ENCODE data around the gene TSTD2. TPM values are rescaled to one million over a fixed set of nuclear protein-coding genes. Genes with fewer than 3 reads are reported as not detected.

Gene TSTD2
- total and polyA plus RNA-seq, 4 donors, result 9.4 to 26.6 (median 14.1) TPM

- TF ChIP-seq CTCF (IDR thresholded peaks at IDR 0.05; ENCODE audit: control extremely low read depth, extremely low read depth), result no peak
Observed at GRCh38 chr9:97632248-97632984, 752 bp downstream of the TSTD2 start.

GRCh38 chr9:97630591-97630990, 2.6 kb downstream of the TSTD2 start:
- Histone ChIP-seq H3K27ac (ENCODE audit: low read depth in 1 of 2, low read length in 1 of 2) (no peak overlapping the region), H3K36me3 (ENCODE audit: control insufficient read depth in 4 of 4, insufficient read depth in 4 of 4, low read length in 4 of 4) (peaks cover 0 to 3% (median under 1%) of the 10 kb centered on the region in 4 donors)

More at GRCh38 chr9:97632248-97632984, 752 bp downstream of the TSTD2 start:
- no peaks in the 10 kb centered on the region for H3K36me3 ChIP-seq (ENCODE audit: control insufficient read depth in 4 of 4, insufficient read depth in 4 of 4, low read length in 4 of 4)
- no peaks in the 10 kb centered on the region for H3K9me3 ChIP-seq (ENCODE audit: control insufficient read depth in 4 of 4, insufficient read depth in 3 of 4, low read length in 3 of 4)
- H3K9ac ChIP-seq (ENCODE audit: insufficient read depth in 1 of 2, low read length in 2 of 2), result peak overlapping the region; percentile 98
- peak overlapping the region; percentile 99 for H3K27ac ChIP-seq (ENCODE audit: low read depth in 1 of 2, low read length in 1 of 2)
- H3K27me3 ChIP-seq (ENCODE audit: control insufficient read depth in 3 of 3, insufficient read depth in 3 of 3, low read length in 2 of 3), result no peaks in the 10 kb centered on the region
- peak; percentile 13 for ATAC-seq (ENCODE audit: insufficient read depth, low FRiP score)
- H3K4me1 ChIP-seq (ENCODE audit: control insufficient read depth in 5 of 5, insufficient read depth in 5 of 5, low read length in 5 of 5), result peaks cover 0 to 34% (median 21%) of the 10 kb centered on the region in 5 donors
- peak overlapping the region; percentile 47 for H3K4me3 ChIP-seq
- WGBS, 2 donors, result 2% methylated on average over 27 of the region's 27 CpGs
- DNase-seq, result peak in 2 of 3 donors; percentile 83 to 93

GRCh38 chr9:97629156-97629555, 4.0 kb downstream of the TSTD2 start:
- no peak for TF ChIP-seq CTCF (IDR thresholded peaks at IDR 0.05; ENCODE audit: control extremely low read depth, extremely low read depth)
- Histone ChIP-seq H3K4me1 (ENCODE audit: control insufficient read depth in 5 of 5, insufficient read depth in 5 of 5, low read length in 5 of 5) (peaks cover 0 to 26% (median 7%) of the 10 kb centered on the region in 5 donors), H3K9ac (ENCODE audit: insufficient read depth in 1 of 2, low read length in 2 of 2) (no peak overlapping the region), H3K27ac (ENCODE audit: low read depth in 1 of 2, low read length in 1 of 2) (peak overlapping the region in 1 of 2 donors; percentile 7), H3K4me3 (no peak overlapping the region), H3K9me3 (ENCODE audit: control insufficient read depth in 4 of 4, insufficient read depth in 3 of 4, low read length in 3 of 4) (no peaks in the 10 kb centered on the region), H3K27me3 (ENCODE audit: control insufficient read depth in 3 of 3, insufficient read depth in 3 of 3, low read length in 2 of 3) (no peaks in the 10 kb centered on the region), H3K36me3 (ENCODE audit: control insufficient read depth in 4 of 4, insufficient read depth in 4 of 4, low read length in 4 of 4) (peaks cover 0 to 17% (median 7%) of the 10 kb centered on the region in 4 donors)
- no peak for ATAC-seq (ENCODE audit: insufficient read depth, low FRiP score)
- DNase-seq, result no peak

More at GRCh38 chr9:97630591-97630990, 2.6 kb downstream of the TSTD2 start:
- Histone ChIP-seq H3K9ac (ENCODE audit: insufficient read depth in 1 of 2, low read length in 2 of 2) (no peak overlapping the region), H3K4me1 (ENCODE audit: control insufficient read depth in 5 of 5, insufficient read depth in 5 of 5, low read length in 5 of 5) (peaks cover 0 to 32% (median 15%) of the 10 kb centered on the region in 5 donors), H3K9me3 (ENCODE audit: control insufficient read depth in 4 of 4, insufficient read depth in 3 of 4, low read length in 3 of 4) (no peaks in the 10 kb centered on the region), H3K4me3 (no peak overlapping the region), H3K27me3 (ENCODE audit: control insufficient read depth in 3 of 3, insufficient read depth in 3 of 3, low read length in 2 of 3) (no peaks in the 10 kb centered on the region)
- DNase-seq, result no peak
- no peak for ATAC-seq (ENCODE audit: insufficient read depth, low FRiP score)
- TF ChIP-seq CTCF (IDR thresholded peaks at IDR 0.05; ENCODE audit: control extremely low read depth, extremely low read depth), result no peak
